Mesendoderm (in vitro differentiated cells): ENCODE measurements around the gene TXNDC9.
"Not testable (repeated sequence)": the region's sequence is repeated elsewhere in the genome, so short reads cannot be mapped to it uniquely, and the experiment has no call there.

Experiments
- DNase-seq: peaks from one replicate; pipeline ENCODE4 v3.0.0; 2013
- H2AK5ac ChIP-seq: 2 replicates; pipeline ENCODE4 v1.6.1; 2013; ENCODE audit warnings: low read length, inconsistent platforms
- H2BK120ac ChIP-seq: 2 replicates; pipeline ENCODE4 v1.6.1; 2013; ENCODE audit warnings: low read depth, mild to moderate bottlenecking, low read length, moderate library complexity, mixed read lengths
- H2BK15ac ChIP-seq: replicated peaks from 2 replicates; pipeline ENCODE4 v1.6.1; 2013; ENCODE audit warnings: low read depth, mild to moderate bottlenecking, moderate library complexity
- H2BK5ac ChIP-seq: 2 replicates; pipeline ENCODE4 v1.6.1; 2013; ENCODE audit warnings: low read length, inconsistent platforms
- H3K18ac ChIP-seq: 2 replicates; pipeline ENCODE4 v1.6.1; 2013; ENCODE audit warnings: mild to moderate bottlenecking, low read length, mixed read lengths
- H3K23ac ChIP-seq: one replicate; pipeline ENCODE4 v1.6.1; 2013; ENCODE audit warnings: low read length
- H3K27ac ChIP-seq: 2 replicates; pipeline ENCODE4 v1.5.1; 2013; ENCODE audit warnings: low read depth, mild to moderate bottlenecking, inconsistent platforms, low read length, moderate library complexity
- H3K27me3 ChIP-seq: 2 replicates; pipeline ENCODE4 v1.6.1; 2013; ENCODE audit warnings: low read length, control low read depth, mild to moderate bottlenecking, inconsistent platforms; ENCODE audit not compliant: insufficient read depth, poor library complexity
- H3K36me3 ChIP-seq: 2 replicates; pipeline ENCODE4 v1.6.1; 2013; ENCODE audit warnings: low read length, inconsistent platforms; ENCODE audit not compliant: control insufficient read depth, insufficient read depth
- H3K4ac ChIP-seq: one replicate; pipeline ENCODE4 v1.6.1; 2013; ENCODE audit warnings: low read depth, mild to moderate bottlenecking, low read length, moderate library complexity
- H3K4me1 ChIP-seq: 2 replicates; pipeline ENCODE4 v1.6.1; 2013; ENCODE audit warnings: low read depth, low read length, inconsistent platforms; ENCODE audit not compliant: control insufficient read depth
- H3K4me2 ChIP-seq: 2 replicates; pipeline ENCODE4 v1.6.1; 2013; ENCODE audit warnings: low read length
- H3K4me3 ChIP-seq: 2 replicates; pipeline ENCODE4 v1.5.1; 2013; ENCODE audit warnings: mild to moderate bottlenecking, low read length
- H3K56ac ChIP-seq: one replicate; pipeline ENCODE4 v1.6.1; 2013; ENCODE audit warnings: low read length
- H3K79me1 ChIP-seq: 2 replicates; pipeline ENCODE4 v1.6.1; 2013; ENCODE audit warnings: low read length, inconsistent platforms
- H3K79me2 ChIP-seq: 2 replicates; pipeline ENCODE4 v1.6.1; 2013; ENCODE audit warnings: mild to moderate bottlenecking, low read length; ENCODE audit not compliant: control insufficient read depth, insufficient read depth
- H3K9ac ChIP-seq: 2 replicates; pipeline ENCODE4 v1.6.1; 2013; ENCODE audit warnings: low read length, inconsistent platforms
- H4K5ac ChIP-seq: one replicate; pipeline ENCODE4 v1.6.1; 2013; ENCODE audit warnings: low read length
- H4K8ac ChIP-seq: one replicate; pipeline ENCODE4 v1.6.1; 2013; ENCODE audit warnings: low read depth, mild to moderate bottlenecking, control low read depth, low read length, moderate library complexity
- WGBS: extraction: QIAGEN DNeasy Blood & Tissue Kit; methylation state at CpG from one replicate; pipeline ENCODE4 v1.1.7; 2013; ENCODE audit warnings: low lambda C conversion rate, missing lambda C conversion rate; ENCODE audit not compliant: insufficient coverage; ENCODE audit errors: extremely low coverage; 5-methylcytosine and 5-hydroxymethylcytosine counted together

The TXNDC9 gene

GRCh38 chr2:99354070-99354469 is 17.9 kb upstream of the TXNDC9 start:
- H3K79me2 ChIP-seq, result peaks cover 51% of the 10 kb centered on the region
- H2BK120ac ChIP-seq, result no peak overlapping the region
- no peaks in the 10 kb centered on the region for H3K27me3 ChIP-seq
- H3K4me2 ChIP-seq, result no peak overlapping the region
- WGBS, result no CpG with 5 or more reads among the region's 1 CpG
- no peak overlapping the region for H2AK5ac ChIP-seq
- H3K4me1 ChIP-seq, result no peaks in the 10 kb centered on the region
- no peaks in the 10 kb centered on the region for H3K36me3 ChIP-seq
- peaks cover 9% of the 10 kb centered on the region for H3K79me1 ChIP-seq
- no peak overlapping the region for H3K23ac ChIP-seq
- no peak overlapping the region for H3K27ac ChIP-seq
- no peak for DNase-seq
- H2BK5ac ChIP-seq, result no peak overlapping the region
- H2BK15ac ChIP-seq, result no peak overlapping the region
- no peak overlapping the region for H3K56ac ChIP-seq
- no peak overlapping the region for H4K5ac ChIP-seq
- no peak overlapping the region for H3K4me3 ChIP-seq
- H3K9ac ChIP-seq, result no peak overlapping the region
- H3K18ac ChIP-seq, result no peak overlapping the region
- H4K8ac ChIP-seq, result no peak overlapping the region
- H3K4ac ChIP-seq, result no peak overlapping the region

- no peak for DNase-seq
- Histone ChIP-seq H3K9ac (no peak overlapping the region), H2BK5ac (no peak overlapping the region), H2AK5ac (no peak overlapping the region), H4K5ac (no peak overlapping the region), H3K56ac (no peak overlapping the region), H3K23ac (no peak overlapping the region), H3K4me3 (no peak overlapping the region), H2BK120ac (no peak overlapping the region), H2BK15ac (no peak overlapping the region), H3K27me3 (no peaks in the 10 kb centered on the region), H4K8ac (no peak overlapping the region), H3K4me2 (no peak overlapping the region), H3K36me3 (no peaks in the 10 kb centered on the region), H3K4me1 (no peaks in the 10 kb centered on the region), H3K79me2 (peaks cover 60% of the 10 kb centered on the region), H3K79me1 (peaks cover 6% of the 10 kb centered on the region), H3K18ac (no peak overlapping the region), H3K27ac (no peak overlapping the region), H3K4ac (no peak overlapping the region)
Observed at GRCh38 chr2:99350194-99350593, 14.1 kb upstream of the TXNDC9 start.

GRCh38 chr2:99348173-99348572 is 12.0 kb upstream of the TXNDC9 start:
- Histone ChIP-seq H3K27me3 (no peaks in the 10 kb centered on the region), H2BK15ac (no peak overlapping the region), H3K4ac (no peak overlapping the region), H3K9ac (no peak overlapping the region), H3K79me2 (peaks cover 68% of the 10 kb centered on the region), H3K18ac (no peak overlapping the region), H2AK5ac (no peak overlapping the region), H2BK120ac (no peak overlapping the region), H3K4me3 (no peak overlapping the region), H3K4me2 (no peak overlapping the region), H3K27ac (no peak overlapping the region), H2BK5ac (no peak overlapping the region), H3K79me1 (peaks cover 6% of the 10 kb centered on the region), H4K5ac (no peak overlapping the region), H4K8ac (no peak overlapping the region), H3K4me1 (no peaks in the 10 kb centered on the region), H3K23ac (no peak overlapping the region), H3K56ac (no peak overlapping the region), H3K36me3 (no peaks in the 10 kb centered on the region)
- no CpG with 5 or more reads among the region's 3 CpGs for whole genome bisulfite sequencing
- no peak for DNase-seq

- H3K9ac ChIP-seq, result no peak overlapping the region
- no peak overlapping the region for H3K23ac ChIP-seq
- no peak overlapping the region for H3K4me2 ChIP-seq
- H2BK15ac ChIP-seq, result no peak overlapping the region
- no peak overlapping the region for H3K4ac ChIP-seq
- H2AK5ac ChIP-seq, result no peak overlapping the region
- no peak for DNase-seq
- no peak overlapping the region for H4K5ac ChIP-seq
- no peak overlapping the region for H2BK5ac ChIP-seq
- no peak overlapping the region for H3K4me3 ChIP-seq
- no peak overlapping the region for H4K8ac ChIP-seq
- no peak overlapping the region for H2BK120ac ChIP-seq
- no peaks in the 10 kb centered on the region for H3K4me1 ChIP-seq
- no peaks in the 10 kb centered on the region for H3K27me3 ChIP-seq
- H3K56ac ChIP-seq, result no peak overlapping the region
- no peak overlapping the region for H3K27ac ChIP-seq
- H3K79me2 ChIP-seq, result peaks cover 71% of the 10 kb centered on the region
- H3K79me1 ChIP-seq, result peaks cover 8% of the 10 kb centered on the region
- H3K18ac ChIP-seq, result no peak overlapping the region
- H3K36me3 ChIP-seq, result no peaks in the 10 kb centered on the region
Observed at GRCh38 chr2:99346218-99346617, 10.1 kb upstream of the TXNDC9 start.

- not testable (repeated sequence) for H4K5ac ChIP-seq, H3K36me3 ChIP-seq, H3K56ac ChIP-seq, H3K27me3 ChIP-seq, H2BK15ac ChIP-seq, H3K18ac ChIP-seq, H3K23ac ChIP-seq, H2BK120ac ChIP-seq, H3K9ac ChIP-seq, H3K4me3 ChIP-seq, DNase-seq, H3K4ac ChIP-seq, H3K4me2 ChIP-seq, H3K4me1 ChIP-seq, H3K79me1 ChIP-seq, H2AK5ac ChIP-seq, H2BK5ac ChIP-seq, H4K8ac ChIP-seq, H3K27ac ChIP-seq
- H3K79me2 ChIP-seq, result peaks cover 71% of the 10 kb centered on the region
- WGBS, result no CpG with 5 or more reads among the region's 7 CpGs
Observed at GRCh38 chr2:99345446-99345845, 9.3 kb upstream of the TXNDC9 start.

- peaks cover 7% of the 10 kb centered on the region for H3K79me1 ChIP-seq
- no peak overlapping the region for H3K56ac ChIP-seq
- H3K27me3 ChIP-seq, result no peaks in the 10 kb centered on the region
- no peak overlapping the region for H3K27ac ChIP-seq
- no peak overlapping the region for H4K5ac ChIP-seq
- no peak overlapping the region for H3K4ac ChIP-seq
- no CpG with 5 or more reads among the region's 2 CpGs for WGBS
- H3K23ac ChIP-seq, result no peak overlapping the region
- no peak overlapping the region for H2AK5ac ChIP-seq
- H2BK15ac ChIP-seq, result no peak overlapping the region
- no peak overlapping the region for H2BK120ac ChIP-seq
- H3K18ac ChIP-seq, result no peak overlapping the region
- H3K79me2 ChIP-seq, result peaks cover 76% of the 10 kb centered on the region
- no peaks in the 10 kb centered on the region for H3K36me3 ChIP-seq
- DNase-seq, result no peak
- no peak overlapping the region for H2BK5ac ChIP-seq
- no peak overlapping the region for H3K4me2 ChIP-seq
- H4K8ac ChIP-seq, result no peak overlapping the region
- no peak overlapping the region for H3K9ac ChIP-seq
- H3K4me1 ChIP-seq, result no peaks in the 10 kb centered on the region
- H3K4me3 ChIP-seq, result no peak overlapping the region
Observed at GRCh38 chr2:99342536-99342935, 6.4 kb upstream of the TXNDC9 start.
